ENCODE data around the gene SPATA32.
"Not testable (repeated sequence)": the region's sequence is repeated elsewhere in the genome, so short reads cannot be mapped to it uniquely, and the experiment has no call there.

Gene SPATA32, protein sequence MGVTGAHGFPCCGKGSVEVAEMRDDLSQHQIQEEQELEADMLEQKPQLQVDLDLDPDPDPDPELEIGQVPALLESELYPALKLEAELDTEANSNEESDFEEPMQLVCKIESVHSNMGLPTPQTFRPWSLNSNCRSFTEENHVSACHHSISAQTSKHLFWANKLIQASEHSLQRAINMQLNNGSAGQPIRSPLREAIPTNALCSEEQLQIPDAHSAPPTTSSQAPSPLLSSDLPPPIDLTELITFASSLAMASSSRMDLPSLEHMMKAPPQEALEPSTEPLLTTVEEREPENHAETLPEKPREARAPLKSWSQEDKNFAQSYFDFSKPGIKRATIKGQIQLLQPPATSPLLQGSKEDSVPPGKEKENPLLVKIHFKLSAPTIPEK

DNA sequence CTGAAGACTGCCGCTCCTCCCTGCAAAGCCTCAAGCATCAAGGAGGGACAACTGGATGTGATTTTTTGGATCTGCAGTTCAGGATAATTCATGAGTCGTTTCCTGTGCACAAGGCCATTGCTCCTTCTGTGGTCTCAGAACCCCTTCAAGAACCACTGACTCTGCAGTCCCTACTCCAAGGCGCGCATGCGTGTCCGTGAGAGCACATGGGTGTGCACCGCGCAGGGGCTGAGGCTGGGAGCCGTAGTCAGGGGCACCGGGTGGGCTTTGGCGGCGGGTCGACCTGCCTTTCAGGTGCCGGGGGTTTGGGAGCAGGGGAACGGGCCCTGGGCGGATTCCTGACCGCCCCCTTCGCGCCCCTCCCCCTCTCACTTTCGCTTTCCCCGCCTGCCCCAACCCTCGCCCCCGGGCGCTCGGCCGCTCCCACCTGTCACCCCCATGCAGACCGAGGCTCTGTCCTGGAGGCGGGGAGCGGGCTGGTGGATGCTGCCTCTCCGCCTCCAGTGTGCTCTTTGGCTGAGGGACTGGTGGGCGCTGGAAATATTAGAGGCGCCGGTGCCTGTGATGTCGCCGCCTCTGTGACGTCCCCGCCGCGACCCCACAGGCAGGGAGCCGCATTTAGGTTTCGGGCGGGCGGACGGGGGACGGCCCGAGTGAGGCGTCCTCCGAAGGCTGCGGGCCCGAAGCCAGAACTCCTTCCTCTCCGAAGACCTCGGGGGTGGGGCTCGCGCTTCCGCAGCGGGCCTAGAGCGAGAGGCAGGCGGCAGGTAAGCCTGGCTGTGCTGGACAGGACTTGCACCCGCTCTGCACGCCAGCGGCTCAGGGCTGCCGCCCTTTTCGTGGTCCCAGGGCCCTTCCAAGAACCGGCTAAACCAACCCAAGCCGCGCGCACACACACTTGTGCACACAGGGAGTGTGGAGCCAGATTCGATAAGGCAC lies at the start of gene SPATA32:
TSS of gene SPATA32 (minus strand) at position 518 of the 939 bp plus-strand sequence. CDS start at position 440, 78 bp downstream.
- peak; percentile 55 for DNase-seq (ENCODE audit: low read depth)

DNA sequence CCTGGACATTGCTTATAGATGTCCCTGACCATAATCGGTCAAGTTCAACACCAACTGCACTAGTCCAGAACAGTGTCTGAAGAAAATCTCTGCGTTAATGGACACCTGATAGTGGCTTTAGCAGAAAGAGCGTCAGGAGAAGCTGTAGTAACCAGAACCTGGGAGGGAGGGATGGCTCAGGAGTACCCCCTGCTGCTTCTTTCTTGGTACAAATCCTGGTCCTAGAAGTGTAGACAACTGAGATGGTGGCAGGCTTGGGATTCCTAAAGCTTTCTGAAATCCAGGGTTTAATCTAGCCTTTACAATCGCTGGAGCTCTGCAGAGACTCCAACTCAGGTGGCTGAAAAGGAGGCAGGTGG lies 49.5 kb upstream of the SPATA32 start:
- DNase-seq (ENCODE audit: low read depth) = no peak

DNA sequence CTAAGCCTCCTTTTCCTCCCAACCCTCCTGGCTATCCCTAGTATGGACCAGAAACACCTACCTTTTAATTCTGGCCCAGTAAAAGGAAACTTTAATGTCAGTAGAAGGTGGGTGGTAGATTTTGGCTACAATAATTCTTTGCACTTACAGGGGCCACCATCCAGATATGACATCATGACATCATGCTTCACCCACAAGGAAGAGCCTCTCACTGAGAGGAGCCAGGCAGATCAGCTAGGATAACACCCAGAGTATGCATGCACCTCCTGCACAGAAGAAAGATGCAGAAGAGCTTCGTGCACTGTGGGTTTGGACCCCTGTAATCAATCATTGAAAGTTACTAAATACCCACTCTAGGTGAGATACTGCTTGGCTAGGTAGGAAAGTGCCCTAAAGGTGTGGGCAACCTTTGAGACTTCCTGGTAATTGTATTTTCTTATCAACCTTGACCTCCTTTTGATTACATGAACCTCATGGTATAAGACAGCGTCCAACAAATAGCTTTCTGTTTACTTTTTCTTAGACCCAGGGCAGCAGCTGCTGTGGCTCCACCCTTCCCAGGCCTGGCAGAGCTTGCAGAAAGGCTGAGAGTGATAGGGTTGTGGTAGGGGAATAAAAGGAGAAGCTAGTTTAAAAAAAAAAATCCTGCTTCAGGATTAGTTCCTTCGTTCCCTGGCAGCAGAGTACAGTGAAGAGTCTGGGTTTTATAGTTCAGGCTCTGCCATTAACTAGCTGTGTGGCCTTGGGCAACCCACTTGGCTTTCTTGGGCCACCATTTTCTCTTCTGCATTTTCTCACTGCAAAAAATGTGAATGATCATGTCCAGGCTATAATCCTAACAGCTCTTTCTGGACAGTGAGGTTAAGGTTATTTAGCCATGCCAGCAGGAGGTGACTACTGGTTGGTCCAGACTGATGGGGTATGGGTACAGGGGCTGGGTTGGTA lies 48.8 kb upstream of the SPATA32 start:
- DNase-seq (ENCODE audit: low read depth) = no peak

DNA sequence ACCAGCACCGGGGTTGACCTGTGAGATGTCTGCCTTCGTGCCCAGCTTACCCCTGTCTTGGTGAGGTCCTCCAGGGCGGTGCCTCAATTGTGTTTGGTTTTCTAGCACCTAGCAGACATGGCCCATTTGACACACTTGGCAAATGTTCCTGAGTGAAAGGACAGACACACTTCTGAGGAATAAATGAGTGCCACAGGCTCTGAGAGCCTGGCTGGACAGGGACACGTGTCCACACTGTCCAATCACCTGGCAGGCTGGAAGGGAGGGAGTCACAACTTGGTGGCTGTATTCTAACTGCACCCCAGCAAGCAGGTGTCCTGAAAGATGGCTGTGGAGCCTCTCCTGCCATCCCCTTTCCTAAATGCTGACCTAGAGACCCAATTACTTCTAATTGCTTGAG lies 47.5 kb upstream of the SPATA32 start:
- DNase-seq (ENCODE audit: low read depth) = no peak

DNA sequence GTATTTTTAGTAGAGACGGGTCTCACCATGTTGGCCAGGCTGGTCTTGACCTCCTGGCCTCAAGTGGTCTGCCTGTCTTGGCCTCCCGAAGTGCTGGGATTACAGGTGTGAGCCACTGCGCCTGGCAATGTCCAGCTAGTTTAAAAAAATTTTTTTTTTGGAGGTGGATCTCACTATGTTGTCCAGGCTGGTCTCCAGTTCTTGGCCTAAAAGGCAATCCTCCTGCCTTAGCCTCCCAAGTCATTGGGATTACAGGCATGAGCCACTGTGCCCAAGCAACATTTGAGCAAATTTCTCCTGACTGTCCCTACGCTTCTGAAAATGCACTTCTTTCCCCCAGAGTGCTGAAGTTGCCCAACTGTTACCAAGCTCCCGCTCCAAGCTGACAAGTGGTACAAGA lies 46.9 kb upstream of the SPATA32 start:
- no peak for DNase-seq (ENCODE audit: low read depth)

DNA sequence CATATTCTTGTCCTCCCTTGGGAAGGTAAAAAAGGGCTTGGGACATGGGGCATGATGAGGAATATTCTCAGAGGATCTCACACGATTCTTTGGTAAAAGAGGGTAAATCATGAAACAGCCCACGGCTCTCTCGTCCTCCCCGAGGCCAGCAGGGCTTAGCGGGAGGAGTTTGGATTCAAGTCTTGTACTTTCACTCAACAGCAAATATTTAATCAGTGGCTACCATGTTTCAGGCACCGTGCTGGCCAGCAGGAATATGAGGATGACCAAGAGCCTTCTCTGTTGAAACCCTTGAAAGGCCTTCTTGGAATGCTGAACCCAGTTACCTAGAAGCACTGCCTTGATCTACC lies 46.1 kb upstream of the SPATA32 start:
- no peak for DNase-seq (ENCODE audit: low read depth)

DNA sequence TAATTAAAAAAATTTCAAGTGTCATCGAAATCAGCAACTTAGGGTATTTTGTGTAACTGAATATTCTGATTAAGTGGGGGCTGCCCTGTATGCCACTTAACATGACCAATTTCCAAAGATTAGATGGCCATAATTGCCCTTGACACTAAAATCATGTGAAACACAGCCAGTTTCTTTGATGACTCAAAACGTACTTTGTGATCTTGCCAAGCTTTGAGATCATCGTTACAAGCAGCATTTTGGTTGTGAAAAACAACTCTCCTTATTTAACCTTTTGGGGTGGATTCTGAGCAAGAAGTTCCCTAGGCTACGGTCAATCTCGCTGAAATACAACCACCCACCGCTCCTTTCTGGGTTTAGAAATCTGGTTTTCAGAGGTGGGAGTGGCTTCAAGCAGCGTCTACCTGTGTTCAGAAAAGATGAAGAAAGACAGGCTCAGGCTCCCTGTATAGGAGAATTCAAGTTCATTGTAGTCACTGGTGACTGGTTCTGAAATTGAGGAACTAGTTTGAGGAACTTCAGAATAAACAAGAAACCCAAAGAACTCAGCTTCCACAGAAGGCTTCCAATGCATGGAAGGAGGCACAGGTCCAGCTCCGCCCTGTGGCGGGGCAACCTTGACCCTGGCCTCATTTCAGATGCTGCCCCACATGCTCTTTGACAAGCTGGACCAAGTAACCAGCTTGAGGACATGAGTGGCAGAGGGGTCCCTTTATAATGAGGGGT lies 45.6 kb upstream of the SPATA32 start:
- no peak for DNase-seq (ENCODE audit: low read depth)

DNA sequence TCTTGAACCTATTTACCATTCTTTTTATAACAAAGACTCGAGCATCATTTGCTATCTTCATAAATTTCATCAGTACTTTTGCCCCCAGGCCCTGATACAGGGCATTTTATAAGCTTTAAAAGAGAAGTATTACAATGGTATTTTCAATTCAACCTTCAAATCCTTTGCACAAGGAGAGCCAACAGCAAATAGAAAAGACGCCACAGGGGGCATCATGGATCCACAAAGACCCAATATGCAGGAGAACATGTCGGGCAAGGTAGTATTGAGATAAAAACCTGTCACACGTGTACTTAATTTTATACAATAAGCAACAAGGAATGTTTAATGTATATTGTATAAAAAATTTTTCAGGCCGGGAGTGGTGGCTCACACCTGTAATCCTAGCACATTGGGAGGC lies 44.7 kb upstream of the SPATA32 start:
- no peak for DNase-seq (ENCODE audit: low read depth)

DNA sequence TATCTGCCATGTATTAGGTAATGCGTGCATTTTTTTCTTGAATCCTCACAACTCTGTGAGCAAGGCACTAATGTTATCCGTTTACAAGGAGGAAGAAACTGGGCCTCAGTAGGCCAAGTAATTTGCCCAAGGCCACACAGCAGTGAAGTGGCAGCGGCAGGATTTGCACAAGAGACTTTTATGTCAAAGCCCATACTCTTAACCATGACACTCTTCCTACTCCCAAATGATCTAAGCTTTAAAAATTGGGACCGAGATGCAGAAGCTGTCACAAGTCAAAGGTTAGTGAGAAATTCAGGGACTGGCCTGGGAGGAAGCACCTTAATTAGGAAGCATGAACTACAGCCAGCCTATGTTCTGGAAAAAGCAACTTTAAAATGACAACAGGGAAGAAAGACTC lies 44.2 kb upstream of the SPATA32 start:
- DNase-seq (ENCODE audit: low read depth) = no peak

DNA sequence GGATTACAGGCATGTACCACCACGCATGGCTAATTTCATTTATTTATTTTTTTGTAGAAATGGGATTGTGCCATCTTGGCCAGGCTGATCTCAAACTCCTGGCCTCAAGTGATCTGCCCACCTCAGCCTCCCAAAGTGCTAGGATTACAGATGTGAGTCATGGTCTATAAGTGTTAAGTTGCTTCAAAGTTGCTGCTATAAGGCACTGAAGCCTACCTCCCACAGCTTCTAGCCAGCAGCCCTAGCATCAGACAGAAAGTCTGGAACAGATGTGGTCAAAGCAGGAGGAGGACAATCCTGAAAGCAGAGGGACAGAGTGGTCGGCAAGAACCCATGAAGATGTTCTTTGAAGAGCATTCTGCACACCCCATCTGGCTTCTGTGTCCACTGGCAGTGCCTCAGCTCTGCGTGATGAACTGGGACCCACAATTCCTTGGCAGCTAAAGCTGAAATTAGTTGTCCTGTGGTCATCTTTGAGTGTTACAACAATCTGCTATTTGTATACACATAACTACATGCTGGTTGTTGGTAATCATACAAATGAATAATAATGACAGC lies 43.7 kb upstream of the SPATA32 start:
- DNase-seq (ENCODE audit: low read depth) = no peak

DNA sequence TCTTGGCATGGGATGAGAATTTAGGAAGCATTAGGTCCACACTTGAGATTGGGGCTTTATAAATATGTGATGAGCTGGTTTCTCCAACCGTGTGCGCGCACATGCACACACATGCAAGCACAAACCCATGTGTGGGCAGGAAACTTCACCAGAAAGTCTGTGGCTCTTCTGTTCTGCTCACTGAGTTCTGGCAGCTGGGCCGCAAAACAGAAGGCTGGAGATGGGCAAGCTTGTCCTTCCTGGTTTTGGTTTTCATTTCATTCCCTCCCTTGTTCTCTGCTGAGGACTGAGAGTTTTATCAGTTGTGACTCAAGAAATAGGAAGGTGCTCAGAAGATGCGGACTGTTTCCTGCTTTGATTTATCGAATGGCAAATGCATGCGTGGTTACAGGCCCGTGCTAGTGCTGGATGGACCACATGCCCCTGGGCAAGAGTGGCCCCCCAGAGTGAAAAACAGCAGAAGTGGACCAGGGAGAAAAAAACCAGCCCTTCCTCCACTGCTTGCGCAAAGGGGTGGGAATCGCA lies 40.8 kb upstream of the SPATA32 start:
- no peak for DNase-seq (ENCODE audit: low read depth)

DNA sequence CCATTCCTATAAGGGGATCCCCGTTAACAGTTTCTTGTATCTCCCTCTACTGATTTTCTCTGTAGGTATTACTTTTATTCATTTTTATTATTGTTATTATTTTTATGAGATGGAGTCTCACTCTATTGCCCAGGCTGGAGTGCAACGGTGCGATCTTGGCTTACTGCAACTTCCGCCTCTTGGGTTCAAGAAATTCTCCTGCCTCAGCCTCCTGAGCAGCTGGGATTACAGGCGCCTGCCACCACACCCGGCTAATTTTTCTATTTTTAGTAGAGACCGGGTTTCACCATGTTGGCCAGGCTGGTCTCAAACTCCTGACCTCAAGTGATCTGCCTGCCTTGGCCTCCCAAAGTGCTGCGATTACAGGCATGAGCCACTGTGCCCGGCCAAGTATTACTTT lies 40.3 kb upstream of the SPATA32 start:
- not testable (repeated sequence) for DNase-seq (ENCODE audit: low read depth)

DNA sequence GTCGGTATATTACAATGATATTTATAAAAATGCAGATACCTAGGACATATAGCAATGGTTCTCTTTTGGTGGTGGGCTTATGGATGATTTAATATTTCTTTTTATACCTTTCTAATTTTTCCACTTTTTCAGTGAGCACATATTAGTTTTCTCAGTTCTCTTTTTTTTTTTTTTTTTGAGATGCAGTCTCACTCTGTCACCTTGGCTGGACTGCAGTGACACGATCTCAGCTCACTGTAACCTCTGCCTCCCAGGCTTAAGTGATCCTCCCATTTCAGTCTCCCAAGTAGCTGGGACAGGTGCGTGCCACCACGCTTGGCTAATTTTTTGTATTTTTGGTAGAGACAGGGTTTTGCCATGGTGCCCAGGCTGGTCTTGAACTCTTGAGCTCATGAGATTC lies 39.8 kb upstream of the SPATA32 start:
- DNase-seq (ENCODE audit: low read depth) = no peak

DNA sequence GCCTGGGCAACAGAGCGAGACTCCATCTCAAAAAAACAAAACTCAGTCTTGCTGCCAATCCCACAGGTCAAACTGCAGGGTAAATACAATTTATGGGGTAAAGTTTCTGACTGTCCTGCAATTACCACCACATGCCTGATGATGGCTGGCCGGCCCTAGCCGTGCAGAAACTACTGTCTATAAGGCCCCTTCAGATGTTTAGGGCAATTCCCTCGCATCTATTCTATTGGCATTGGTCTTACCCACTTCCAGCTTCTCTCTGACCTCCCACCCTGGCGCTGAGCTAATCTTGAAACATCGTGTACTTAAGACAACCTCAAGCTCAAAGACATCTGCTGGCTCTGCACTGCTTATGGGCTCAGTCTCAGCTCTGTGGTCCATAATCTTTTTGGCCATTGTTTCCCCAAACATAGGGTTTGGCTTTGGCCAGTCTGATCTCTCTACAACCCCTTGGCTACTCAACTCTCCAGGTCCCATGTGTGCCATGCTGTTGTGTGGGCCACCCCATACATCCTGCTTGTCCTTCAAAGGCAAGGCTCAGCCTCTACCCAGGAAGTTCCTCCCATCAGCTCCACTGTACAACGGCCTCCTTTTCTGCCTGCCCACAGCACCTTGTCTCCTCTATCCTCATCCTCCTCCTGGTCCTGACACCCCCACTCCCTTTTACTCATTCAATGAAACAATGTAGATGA lies 38.3 kb upstream of the SPATA32 start:
- no peak for DNase-seq (ENCODE audit: low read depth)

DNA sequence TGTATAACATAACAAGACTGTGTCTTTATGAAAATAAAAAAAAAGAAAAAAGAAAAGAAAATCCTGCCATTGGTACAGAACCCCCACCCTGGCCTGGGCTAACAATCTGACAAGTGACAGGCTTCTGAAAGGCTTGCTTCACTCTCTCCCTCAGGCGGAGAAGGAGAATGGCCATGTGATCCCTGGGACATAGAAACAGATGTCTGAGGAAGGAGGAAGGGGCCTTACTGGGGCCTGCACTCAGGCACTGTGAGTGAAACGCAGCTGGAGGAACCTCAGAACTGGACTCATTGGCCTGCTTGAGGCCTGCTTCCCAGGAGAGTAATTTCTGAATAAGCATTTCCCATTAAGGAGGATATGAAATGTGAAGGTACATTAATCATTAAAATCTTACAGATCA lies 37.5 kb upstream of the SPATA32 start:
- no peak for DNase-seq (ENCODE audit: low read depth)

DNA sequence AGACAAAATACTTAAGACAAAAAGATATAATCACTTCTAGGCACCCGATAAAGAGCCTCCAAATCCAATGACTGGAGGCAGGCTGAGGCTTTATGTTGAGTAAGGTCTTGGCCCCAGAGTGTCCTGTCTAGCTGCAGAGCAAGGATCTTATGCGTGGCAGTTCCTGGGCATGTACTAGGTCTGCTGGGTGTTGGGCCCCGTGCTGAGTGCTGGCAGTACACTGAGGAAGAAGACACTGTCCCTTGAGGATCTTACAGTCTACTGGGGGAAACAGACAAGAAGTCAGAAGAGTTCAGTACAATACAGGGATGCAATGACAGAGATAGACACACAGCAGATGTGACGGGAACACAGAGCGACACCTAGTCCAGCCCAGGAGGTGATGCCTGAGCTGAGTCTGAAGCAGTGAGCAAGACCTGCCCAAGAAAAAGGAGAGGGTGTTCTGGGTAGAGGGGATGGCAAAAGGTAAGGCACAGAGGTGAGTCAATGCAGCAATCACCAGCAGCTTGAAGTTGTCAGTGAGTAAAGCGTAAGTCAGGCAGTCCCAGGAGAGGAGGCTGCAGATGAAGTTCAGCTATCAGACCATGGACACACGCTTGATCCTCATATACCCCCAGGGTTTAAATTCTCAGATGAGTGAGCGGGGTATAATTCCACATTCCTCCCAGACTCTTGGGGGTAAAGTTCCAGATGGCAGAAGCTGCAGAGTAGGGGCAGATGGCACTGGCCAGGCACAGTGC lies 36.8 kb upstream of the SPATA32 start:
- DNase-seq (ENCODE audit: low read depth) = no peak

DNA sequence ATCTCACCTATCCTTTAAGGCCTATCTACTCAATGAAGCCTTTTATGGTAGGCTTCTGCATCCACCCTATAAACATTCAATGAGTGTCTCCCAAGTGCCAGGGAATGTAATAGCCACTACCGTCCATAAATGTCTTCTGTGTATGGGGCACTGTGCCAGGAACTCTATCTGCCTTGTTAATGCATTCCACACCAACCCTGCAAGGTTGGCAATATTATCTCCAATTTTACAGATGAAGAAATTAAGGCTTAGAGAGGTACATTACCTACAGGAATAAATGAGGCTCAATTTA lies 34.9 kb upstream of the SPATA32 start:
- DNase-seq (ENCODE audit: low read depth) = no peak

DNA sequence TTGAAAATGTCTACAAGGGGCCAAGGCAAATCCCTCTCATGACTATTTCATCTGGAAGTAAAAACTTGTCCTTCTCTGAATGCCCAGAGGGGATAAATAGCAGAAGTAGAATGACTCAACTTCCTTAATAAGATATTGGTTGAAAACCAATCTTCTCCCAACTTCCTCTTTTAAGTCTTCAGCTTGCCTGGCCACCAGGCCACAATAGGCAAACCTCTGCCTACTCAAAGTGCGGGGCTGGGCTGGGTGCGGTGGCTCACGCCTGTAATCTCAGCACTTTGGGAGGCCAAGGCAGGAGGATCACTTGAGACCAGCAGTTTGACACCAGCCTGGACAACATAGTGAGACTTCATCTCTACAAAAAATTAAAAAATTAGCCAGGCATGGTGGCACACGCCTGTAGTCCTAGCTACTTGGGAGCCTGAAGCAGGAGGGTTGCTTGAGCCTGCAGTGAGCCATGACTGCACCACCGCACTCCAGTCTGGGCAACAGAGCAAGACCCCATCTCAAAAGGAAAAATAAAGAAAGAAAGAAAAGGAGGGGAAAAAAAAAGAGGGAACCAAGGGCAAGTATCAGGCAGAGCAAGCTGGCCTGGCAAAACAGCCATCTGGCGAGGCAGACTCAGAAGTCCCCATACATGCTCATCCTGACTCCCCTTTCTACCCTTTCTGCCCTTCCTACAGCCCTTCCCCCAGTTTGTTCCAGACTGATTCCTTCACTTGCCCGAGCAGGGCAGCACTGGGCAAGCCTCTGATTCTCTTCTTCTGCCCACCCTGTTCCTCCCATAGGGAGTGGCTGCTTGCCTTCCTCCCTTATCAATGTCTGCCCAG lies 34.3 kb upstream of the SPATA32 start:
- DNase-seq (ENCODE audit: low read depth) = no peak

DNA sequence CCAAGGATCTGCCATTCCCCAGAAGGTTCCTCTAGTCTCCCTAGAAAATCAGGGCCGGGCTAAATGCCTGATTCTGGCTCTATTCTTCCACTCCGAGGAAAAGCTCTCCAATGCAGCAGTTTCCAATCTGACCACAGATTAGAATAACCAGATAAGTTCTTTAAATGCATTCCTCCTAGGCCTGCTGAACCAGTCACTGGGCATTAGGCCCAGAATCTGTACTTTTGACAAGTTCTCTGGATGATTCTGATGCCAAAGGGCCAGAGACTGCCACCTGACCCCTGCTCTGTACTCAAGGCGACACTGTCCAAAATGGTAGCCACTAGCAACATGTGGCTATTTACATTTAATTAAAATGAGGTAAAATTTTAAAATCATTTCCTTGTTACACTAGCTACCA lies 32.6 kb upstream of the SPATA32 start:
- no peak for DNase-seq (ENCODE audit: low read depth)
